ENCODE data around the gene IFFO2. TPM values are rescaled to one million over a fixed set of nuclear protein-coding genes. Genes with fewer than 3 reads are reported as not detected.
"Not testable (repeated sequence)": the region's sequence is repeated elsewhere in the genome, so short reads cannot be mapped to it uniquely, and the experiment has no call there.

The IFFO2 gene
- total RNA-seq, 2 donors from 2014 or later: 69.2 to 79.1 TPM

DNA sequence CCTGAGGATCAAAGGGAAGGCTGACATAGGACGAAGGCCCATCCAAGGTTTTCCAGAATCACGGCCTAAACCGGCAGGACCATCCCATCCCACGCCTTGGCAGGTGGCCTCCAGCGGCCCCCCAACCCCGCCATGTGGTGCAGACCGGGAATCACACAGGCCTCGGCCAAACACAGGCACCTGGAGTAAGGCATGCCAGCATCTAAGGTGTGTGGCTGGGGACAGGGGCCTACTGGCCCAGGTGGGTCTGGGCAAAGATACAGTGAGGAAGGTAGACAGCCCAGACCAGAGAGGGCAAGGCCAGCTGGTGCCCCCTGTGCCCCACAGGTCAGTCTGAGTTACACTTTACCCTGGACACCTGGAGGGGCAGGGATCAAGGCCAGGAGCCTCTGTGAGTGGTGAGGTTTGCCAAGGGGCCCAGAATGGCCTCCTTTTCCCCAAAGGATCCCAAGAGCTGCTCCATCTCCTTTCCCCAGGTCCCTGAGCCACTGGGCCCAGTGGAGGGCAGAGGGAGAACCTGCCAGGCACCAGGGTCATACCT is 84.3 kb downstream of the IFFO2 start:
- Mint-ChIP-seq H3K36me3 (ENCODE audit: insufficient read depth in 2 of 2) (no peaks in the 10 kb centered on the region), H3K4me1 (ENCODE audit: low read depth) (no peaks in the 10 kb centered on the region), H3K27ac (no peak overlapping the region), H3K27me3 (ENCODE audit: low read depth) (no peaks in the 10 kb centered on the region), H3K4me3 (no peak overlapping the region), H3K9me3 (no peaks in the 10 kb centered on the region)
- no peak for DNase-seq
- no peak for ATAC-seq (replicated peaks in 1 of 2)

DNA sequence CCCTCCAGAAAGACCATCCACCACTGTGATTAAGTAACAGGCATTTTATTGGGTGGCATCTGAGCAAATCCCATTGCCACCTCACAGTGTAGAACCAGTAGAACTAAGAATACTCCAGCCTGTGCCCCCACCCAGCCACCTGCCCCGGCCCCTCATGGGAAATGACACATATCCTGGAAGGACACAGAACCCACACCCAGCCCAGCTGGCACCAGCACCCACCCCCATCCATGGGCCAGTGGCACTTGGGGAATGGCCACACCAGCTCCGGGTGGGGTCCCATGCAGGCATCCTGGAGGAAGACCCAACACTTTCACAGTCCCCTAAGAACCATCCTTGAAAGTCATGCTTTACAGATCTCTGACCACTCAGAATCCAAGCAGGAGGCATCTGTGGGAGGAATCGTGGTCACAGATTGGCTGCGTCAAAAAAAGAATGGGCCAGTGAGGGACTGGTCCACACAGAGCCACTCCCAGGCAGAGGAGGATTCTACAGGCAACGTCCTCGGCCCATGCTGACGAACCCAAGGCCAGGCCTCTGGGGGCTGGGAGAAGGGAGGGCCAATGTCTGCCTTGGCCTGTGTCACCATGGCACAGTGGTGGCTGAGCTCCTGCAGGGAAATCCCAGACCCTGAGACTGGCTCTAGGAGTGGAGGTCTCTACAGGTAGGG is 84.9 kb downstream of the IFFO2 start:
- Mint-ChIP-seq H3K4me3 (no peak overlapping the region), H3K27me3 (ENCODE audit: low read depth) (peaks cover 4% of the 10 kb centered on the region), H3K9me3 (no peaks in the 10 kb centered on the region), H3K36me3 (ENCODE audit: insufficient read depth in 2 of 2) (no peaks in the 10 kb centered on the region), H3K27ac (no peak overlapping the region), H3K4me1 (ENCODE audit: low read depth) (no peaks in the 10 kb centered on the region)
- no peak for ATAC-seq (replicated peaks in 1 of 2)
- no peak for DNase-seq

DNA sequence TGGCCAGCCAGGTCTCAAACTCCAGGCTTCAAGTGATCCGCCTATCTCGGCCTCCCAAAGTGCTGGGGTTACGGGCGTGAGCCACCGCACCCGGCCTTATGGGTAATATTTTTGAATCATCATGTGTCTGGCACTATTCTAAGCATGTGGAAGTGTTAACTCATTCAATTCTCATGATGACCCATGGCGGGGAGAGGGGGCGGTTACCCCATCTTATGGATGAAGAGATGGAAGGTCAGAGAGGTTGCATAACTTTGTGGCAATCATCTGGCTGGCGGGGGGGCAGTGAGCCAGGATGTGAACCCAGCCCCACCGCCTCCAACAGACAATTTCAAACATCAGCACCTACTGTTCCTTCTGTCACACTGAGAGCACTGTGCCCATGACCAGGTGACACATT is 85.5 kb downstream of the IFFO2 start:
- no peaks in the 10 kb centered on the region for H3K36me3 Mint-ChIP-seq (ENCODE audit: insufficient read depth in 2 of 2)
- no peak overlapping the region for H3K4me3 Mint-ChIP-seq
- no peak overlapping the region for H3K27ac Mint-ChIP-seq
- no peaks in the 10 kb centered on the region for H3K9me3 Mint-ChIP-seq
- H3K4me1 Mint-ChIP-seq (ENCODE audit: low read depth): no peaks in the 10 kb centered on the region
- DNase-seq: no peak
- H3K27me3 Mint-ChIP-seq (ENCODE audit: low read depth): peaks cover 6% of the 10 kb centered on the region
- ATAC-seq (replicated peaks in 1 of 2): no peak

DNA sequence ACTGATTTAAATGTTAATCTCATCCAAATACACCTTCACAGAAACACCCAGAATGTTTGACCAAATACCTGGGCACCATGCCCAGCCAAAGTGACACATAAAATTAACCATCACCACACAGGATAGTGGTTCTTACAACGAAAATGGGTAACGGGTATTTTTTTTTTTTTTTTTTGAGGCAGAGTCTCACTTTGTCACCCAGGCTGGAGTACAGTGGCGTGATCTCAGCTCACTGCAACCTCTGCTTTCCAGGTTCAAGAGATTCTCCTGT is 85.9 kb downstream of the IFFO2 start:
- ATAC-seq (replicated peaks in 1 of 2); H3K27ac Mint-ChIP-seq; H3K9me3 Mint-ChIP-seq; DNase-seq; H3K4me1 Mint-ChIP-seq (ENCODE audit: low read depth); H3K36me3 Mint-ChIP-seq (ENCODE audit: insufficient read depth in 2 of 2); H3K4me3 Mint-ChIP-seq: not testable (repeated sequence)
- peaks cover 10% of the 10 kb centered on the region for H3K27me3 Mint-ChIP-seq (ENCODE audit: low read depth)

DNA sequence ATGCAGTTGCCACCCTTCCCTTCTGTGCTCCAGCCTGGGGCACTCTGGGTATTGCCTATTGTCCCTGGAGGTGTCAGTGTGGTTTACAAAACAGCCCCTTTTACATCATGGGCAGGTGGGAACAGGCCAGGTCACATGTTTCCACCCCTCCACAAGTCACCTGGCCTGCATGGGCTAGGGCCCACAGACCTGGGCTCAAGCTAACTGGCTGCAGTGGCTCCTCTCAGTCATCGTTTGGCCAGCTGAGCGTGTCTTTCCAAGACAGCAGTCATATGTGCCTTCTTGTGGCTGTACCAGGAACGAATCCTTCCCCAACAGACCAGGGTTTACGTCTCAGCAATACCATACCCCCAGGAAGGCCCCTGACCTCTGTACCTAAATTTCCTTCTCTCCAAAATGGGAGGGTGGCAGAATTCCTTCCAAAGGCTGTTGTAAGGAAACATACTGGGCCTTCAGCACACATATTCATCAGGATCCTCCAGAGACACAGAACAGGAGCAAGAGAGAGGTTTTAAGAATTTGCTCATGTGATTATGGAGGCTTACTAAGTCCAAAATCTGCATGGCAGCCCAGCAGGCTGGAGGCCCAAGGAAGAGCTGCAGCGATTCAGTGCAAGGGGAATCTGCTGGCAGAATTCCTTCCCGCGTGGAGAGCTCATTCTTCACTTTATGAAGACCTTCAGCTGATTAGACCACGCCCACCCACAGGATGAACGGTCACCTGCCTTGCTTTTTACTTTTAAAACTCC is 86.5 kb downstream of the IFFO2 start:
- H3K27me3 Mint-ChIP-seq (ENCODE audit: low read depth): peaks cover 13% of the 10 kb centered on the region
- DNase-seq: no peak
- no peaks in the 10 kb centered on the region for H3K4me1 Mint-ChIP-seq (ENCODE audit: low read depth)

DNA sequence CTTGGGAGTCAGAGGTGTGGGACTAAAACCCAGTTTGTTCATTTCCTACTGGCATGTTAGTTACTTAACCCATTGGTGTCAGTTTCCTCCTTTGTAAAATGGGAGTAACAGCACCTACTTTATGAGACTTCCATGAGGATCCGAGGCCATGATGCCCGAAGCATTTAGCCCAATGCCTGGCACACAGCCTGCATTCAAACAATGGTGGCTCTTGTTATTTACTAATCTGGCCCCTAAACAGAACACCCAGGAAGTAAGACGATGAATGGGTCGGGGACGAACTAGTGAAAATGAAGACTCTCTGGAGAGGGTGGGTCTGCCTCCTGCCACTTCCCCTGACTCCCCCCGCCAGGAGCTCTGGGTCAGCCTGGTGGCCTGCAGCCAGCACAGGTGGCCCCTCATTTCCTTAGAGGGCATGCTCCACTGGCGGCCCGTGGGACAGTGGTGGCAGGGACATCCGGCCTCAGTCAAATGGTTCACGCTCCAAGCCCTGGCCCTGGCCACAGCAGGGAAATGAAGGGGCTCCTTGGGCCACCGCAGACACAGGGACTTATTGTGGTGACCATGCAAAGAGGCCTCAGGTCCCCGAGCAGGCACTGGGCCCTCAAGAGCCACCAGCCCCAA is 87.6 kb downstream of the IFFO2 start:
- H3K9me3 Mint-ChIP-seq: no peaks in the 10 kb centered on the region
- ATAC-seq (replicated peaks in 1 of 2) (no peak), DNase-seq (no peak)
- no peaks in the 10 kb centered on the region for H3K36me3 Mint-ChIP-seq (ENCODE audit: insufficient read depth in 2 of 2)
- no peaks in the 10 kb centered on the region for H3K4me1 Mint-ChIP-seq (ENCODE audit: low read depth)
- H3K27ac Mint-ChIP-seq: no peak overlapping the region
- H3K27me3 Mint-ChIP-seq (ENCODE audit: low read depth): peaks cover 13% of the 10 kb centered on the region
- no peak overlapping the region for H3K4me3 Mint-ChIP-seq

More for the DNA sequence above, 86.5 kb downstream of the IFFO2 start:
- no peak for ATAC-seq (replicated peaks in 1 of 2)
- Mint-ChIP-seq H3K4me3 (no peak overlapping the region), H3K36me3 (ENCODE audit: insufficient read depth in 2 of 2) (no peaks in the 10 kb centered on the region), H3K9me3 (no peaks in the 10 kb centered on the region), H3K27ac (no peak overlapping the region)

DNA sequence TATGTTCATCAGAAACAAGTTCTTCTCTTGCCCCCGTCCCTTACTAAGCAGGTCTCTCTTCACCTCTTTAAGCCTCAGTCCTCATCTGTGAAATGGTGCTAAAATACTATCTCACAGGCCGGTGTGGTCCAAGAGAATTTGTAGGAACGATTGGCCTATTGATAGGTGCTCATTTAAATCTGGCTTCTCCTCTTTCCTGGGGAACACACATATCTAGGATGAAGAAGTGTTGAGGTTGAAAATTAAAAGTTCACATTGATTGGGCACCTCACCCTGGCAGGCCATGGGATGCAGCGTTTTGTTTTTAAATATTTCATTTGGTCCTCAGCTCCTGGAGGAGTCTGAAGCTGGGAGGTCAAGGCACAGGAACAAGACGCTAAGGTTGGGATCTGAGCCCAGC is 88.1 kb downstream of the IFFO2 start:
- Mint-ChIP-seq H3K4me1 (ENCODE audit: low read depth) (no peaks in the 10 kb centered on the region), H3K36me3 (ENCODE audit: insufficient read depth in 2 of 2) (no peaks in the 10 kb centered on the region), H3K27ac (no peak overlapping the region), H3K9me3 (no peaks in the 10 kb centered on the region), H3K4me3 (no peak overlapping the region), H3K27me3 (ENCODE audit: low read depth) (peaks cover 13% of the 10 kb centered on the region)
- DNase-seq (no peak), ATAC-seq (replicated peaks in 1 of 2) (no peak)

DNA sequence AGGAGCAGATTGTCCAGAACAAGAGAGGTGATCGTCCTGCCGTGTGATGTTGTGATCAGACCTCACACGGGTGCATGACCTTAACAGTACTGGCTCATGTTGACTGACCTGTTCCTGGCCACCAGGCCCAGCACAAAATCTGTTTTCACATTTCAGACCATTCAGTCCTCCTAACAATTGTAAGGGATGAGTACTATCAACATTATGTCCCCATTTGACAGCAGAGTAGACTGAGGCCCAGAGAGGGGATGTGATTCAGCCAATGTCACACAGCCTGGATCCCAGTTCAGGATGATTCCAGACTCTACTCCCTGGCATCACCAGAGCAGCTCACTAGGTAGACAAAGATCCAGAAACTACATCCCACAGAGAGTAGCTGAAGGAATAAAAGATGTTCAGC is 89.6 kb downstream of the IFFO2 start:
- no peak for DNase-seq

DNA sequence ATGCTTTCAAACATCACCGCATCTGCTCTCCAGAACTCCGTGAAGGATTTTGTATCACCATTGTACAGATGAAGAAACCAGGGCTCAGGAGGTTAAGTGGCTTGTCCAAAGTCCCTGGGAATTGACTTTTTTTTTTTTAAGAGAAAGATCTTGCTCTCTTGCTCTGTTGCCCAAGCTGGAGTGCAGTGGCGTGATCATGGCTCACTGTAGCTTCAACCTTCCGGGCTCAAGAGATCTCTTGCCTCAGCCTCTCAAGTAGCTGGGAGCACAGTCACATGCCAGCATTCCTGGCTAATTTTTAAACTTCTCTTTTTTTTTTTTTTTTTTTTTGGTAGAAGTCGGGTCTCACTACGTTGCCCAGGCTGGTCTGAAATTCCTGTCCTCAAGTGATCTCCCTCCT is 90.2 kb downstream of the IFFO2 start:
- DNase-seq: no peak
- no peak overlapping the region for H3K27ac Mint-ChIP-seq

More for the DNA sequence above, 89.6 kb downstream of the IFFO2 start:
- Mint-ChIP-seq H3K27me3 (ENCODE audit: low read depth) (peaks cover 13% of the 10 kb centered on the region), H3K9me3 (no peaks in the 10 kb centered on the region), H3K36me3 (ENCODE audit: insufficient read depth in 2 of 2) (no peaks in the 10 kb centered on the region), H3K4me1 (ENCODE audit: low read depth) (no peaks in the 10 kb centered on the region), H3K27ac (no peak overlapping the region), H3K4me3 (no peak overlapping the region)
- ATAC-seq (replicated peaks in 1 of 2): no peak

DNA sequence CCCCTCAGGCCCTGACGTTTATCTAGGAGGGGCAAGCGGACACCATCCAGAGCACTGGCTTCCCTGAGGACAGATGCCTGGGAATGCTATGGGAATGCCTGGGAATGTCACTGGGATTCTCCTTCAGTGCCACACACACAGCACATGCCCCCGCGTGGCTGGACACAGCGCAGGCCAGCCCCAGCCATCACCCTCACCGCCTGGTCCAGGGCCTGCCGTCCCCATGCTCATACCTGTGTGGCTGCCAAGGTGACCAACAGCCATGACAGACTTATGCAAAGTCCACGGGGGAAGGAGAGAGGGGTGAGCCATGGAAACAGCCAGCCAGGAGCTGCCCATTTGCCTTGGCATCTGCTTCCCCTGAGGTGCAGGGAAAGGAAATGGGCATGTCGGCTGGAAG is 91.3 kb downstream of the IFFO2 start:
- DNase-seq (no peak), ATAC-seq (replicated peaks in 1 of 2) (no peak)
- no peak overlapping the region for H3K4me3 Mint-ChIP-seq
- H3K27ac Mint-ChIP-seq: no peak overlapping the region
- H3K4me1 Mint-ChIP-seq (ENCODE audit: low read depth): no peaks in the 10 kb centered on the region
- H3K27me3 Mint-ChIP-seq (ENCODE audit: low read depth): peaks cover 13% of the 10 kb centered on the region
- H3K36me3 Mint-ChIP-seq (ENCODE audit: insufficient read depth in 2 of 2): no peaks in the 10 kb centered on the region
- no peaks in the 10 kb centered on the region for H3K9me3 Mint-ChIP-seq

More for the DNA sequence above, 90.2 kb downstream of the IFFO2 start:
- H3K4me3 Mint-ChIP-seq: no peak overlapping the region
- H3K27me3 Mint-ChIP-seq (ENCODE audit: low read depth): peaks cover 13% of the 10 kb centered on the region
- no peaks in the 10 kb centered on the region for H3K36me3 Mint-ChIP-seq (ENCODE audit: insufficient read depth in 2 of 2)
- no peak for ATAC-seq (replicated peaks in 1 of 2)
- no peaks in the 10 kb centered on the region for H3K4me1 Mint-ChIP-seq (ENCODE audit: low read depth)
- no peaks in the 10 kb centered on the region for H3K9me3 Mint-ChIP-seq

DNA sequence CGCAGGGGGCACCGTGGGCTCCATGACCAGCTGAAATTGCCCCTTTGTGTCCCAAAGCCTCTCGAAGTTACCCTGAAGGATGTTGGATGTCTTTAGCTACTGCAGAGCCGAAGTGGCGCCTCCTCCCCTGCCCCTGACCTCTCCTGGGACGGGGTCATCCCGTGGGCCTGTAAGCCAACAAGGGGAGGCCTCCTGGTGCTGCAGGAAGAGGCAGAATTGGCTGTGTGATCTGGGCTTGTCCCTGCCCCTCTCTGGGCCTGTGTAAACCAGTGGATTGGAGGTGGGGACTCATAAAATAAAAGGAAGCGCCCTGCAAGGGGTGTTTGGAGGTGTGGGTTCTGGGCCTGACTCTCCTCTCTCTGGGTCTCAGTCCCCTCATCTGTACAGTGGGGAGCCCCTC is 94.9 kb downstream of the IFFO2 start:
- Mint-ChIP-seq H3K36me3 (ENCODE audit: insufficient read depth in 2 of 2) (no peaks in the 10 kb centered on the region), H3K4me1 (ENCODE audit: low read depth) (no peaks in the 10 kb centered on the region), H3K9me3 (no peaks in the 10 kb centered on the region), H3K4me3 (no peak overlapping the region), H3K27ac (no peak overlapping the region), H3K27me3 (ENCODE audit: low read depth) (peaks cover 10% of the 10 kb centered on the region)
- no peak for DNase-seq
- ATAC-seq (replicated peaks in 1 of 2): no peak

DNA sequence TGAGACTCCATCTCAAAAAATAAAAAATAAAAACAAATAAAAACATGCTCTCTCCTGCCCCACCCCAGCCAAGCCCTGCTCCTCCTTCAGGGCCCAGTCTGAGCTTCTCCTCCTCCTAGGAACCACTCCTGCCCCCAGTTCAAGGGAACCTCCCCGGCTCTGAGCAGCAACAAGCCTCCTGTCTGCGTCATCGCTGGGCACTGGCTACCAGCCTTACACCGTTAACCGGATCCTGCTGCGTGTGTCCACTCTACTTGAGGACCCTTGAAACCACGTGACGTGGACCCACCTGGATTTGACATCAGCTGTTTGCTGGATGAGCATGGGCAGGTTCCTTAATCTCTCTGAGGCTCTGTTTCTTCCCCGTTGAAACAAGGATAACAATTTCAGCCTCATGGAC is 95.4 kb downstream of the IFFO2 start:
- H3K4me3 Mint-ChIP-seq: no peak overlapping the region
- ATAC-seq (replicated peaks in 1 of 2): no peak
- H3K27me3 Mint-ChIP-seq (ENCODE audit: low read depth): peaks cover 8% of the 10 kb centered on the region

DNA sequence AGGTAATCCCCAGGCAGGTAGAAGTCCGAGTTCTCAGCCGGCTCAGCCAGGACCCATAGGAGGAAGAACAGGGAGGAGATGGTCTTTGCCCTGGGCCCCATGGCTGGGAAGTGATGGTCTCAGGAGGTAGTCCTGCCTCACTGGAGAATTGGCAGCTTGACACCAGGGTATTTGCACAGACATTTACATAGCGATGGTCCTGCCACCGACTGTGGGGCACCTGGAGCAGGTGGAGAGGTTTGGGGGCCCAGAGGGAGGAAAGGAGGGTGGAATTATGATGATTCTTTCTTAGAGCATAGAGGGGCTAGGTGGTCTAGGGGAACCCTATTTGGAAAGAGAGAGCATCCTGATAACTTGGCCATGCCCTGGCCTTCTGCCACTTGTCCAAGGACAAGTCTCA is 96.9 kb downstream of the IFFO2 start, which contains the start of gene TAS1R2:
TAS1R2 (minus strand) TSS at position 101 of the 400 bp plus-strand sequence; CDS start at position 101, 0 bp downstream.
- H3K36me3 Mint-ChIP-seq (ENCODE audit: insufficient read depth in 2 of 2): no peaks in the 10 kb centered on the region
- DNase-seq (no peak), ATAC-seq (replicated peaks in 1 of 2) (no peak)
- H3K4me3 Mint-ChIP-seq: no peak within 1 kb of the TSS
- H3K4me1 Mint-ChIP-seq (ENCODE audit: low read depth): no peaks in the 10 kb centered on the region
- no peaks in the 10 kb centered on the region for H3K9me3 Mint-ChIP-seq
- H3K27ac Mint-ChIP-seq: no peak within 1 kb of the TSS
- peaks cover 10% of the 10 kb centered on the region for H3K27me3 Mint-ChIP-seq (ENCODE audit: low read depth)

More for the DNA sequence above, 95.4 kb downstream of the IFFO2 start:
- Mint-ChIP-seq H3K9me3 (no peaks in the 10 kb centered on the region), H3K36me3 (ENCODE audit: insufficient read depth in 2 of 2) (no peaks in the 10 kb centered on the region), H3K27ac (no peak overlapping the region), H3K4me1 (ENCODE audit: low read depth) (no peaks in the 10 kb centered on the region)
- no peak for DNase-seq
